Stimulated activated CD4-positive, alpha-beta T cell treated with anti-CD3 and anti-CD28 coated beads, Interleukin-4, amount 100 ng/mL, for 4 hours (primary cell): ENCODE measurements around the gene PCDH8.
"Not testable (repeated sequence)": the region's sequence is repeated elsewhere in the genome, so short reads cannot be mapped to it uniquely, and the experiment has no call there.

Source experiments
- DNase-seq, 2 experiments: peaks; one replicate each; pipeline ENCODE4 v3.0.0-alpha.2; 2020

Gene PCDH8

DNA sequence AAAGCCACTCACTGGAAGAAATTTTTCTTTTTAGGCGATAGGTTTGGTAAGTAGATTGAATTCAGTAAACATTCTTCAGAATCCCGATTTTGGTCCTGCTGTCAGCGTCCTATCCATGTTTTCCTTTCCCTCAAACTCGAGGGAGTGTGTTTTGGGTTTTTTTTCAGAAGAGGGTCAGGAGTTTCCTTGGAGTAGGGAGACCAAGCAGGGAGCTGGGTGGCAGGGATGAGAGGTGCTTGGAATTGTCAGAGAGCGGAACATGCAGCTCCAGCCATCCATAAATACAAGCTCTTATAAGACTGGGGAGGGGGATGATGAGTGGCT is 1.6 kb upstream of the PCDH8 start:
- DNase-seq, result no peak

DNA sequence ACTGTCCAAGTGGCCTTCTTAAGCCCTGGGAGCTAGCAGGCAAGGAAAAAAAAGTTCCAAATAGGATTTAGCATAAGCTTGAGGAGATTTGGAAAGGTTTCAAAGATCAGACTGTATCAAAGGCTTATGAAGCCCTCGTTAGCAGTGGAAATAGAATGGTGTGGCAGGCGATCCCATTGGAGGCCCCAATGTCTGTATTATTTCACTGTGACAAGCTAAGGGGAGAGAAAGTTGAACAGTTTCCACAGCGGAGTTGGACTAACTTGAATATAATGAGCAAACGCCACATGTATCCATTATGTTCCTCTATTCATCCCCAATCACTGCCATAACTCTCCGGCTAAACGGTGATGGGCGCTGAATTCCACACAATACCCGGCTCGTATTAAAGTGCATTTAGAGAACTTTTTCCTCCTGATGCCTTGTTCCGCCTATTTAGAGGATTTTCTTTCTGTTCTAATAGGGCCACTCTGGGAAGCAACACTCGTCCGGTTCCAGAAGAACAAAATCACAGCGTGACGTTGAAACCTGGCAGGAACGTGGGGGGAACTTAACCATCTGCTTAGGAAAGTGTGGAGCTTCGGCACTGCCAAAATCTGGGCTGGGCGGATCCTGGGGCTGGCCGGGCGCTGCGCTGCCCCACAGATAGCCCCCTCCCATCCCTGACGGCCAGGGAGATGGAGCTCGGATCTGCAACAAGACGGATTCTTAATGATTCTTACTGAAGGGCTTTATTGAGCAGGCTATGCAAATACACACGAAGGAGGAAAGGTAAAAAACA is 1.0 kb upstream of the PCDH8 start:
- DNase-seq, result no peak

DNA sequence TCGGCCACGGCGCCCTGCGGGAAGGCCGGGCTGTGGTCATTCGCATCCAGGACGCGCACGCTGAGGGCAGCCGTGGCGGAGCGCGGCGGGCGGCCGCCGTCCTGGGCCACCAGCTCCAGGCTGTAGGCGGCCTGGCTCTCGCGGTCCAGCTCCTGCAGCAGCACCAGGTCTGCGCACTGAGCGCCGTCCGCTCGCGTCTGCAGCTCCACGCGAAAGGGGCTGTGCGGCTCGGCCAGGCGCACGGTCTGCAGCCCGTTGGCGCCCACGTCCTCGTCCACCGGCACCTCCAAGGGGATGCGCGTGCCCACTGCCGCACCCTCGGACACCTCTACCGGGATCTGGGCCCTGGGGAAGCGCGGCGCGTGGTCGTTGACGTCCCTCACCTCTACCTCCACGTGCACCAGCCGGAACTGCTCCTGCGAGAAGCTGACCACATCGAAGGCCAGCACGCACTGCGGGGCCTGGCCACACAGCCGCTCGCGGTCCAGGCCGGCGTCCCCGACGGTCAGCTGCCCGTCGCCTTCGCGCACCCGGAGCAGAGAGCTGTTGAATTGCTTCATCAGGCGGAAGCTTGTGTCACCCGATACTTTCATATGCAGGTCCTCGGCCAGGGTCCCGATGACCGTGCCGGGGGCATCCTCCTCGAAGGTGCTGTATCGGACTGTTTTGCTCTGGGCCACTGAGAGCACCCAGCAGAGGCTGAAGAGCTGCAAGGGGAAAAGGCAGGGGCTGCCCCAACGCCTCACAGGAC is 583 bp downstream of the PCDH8 start:
- no peak for DNase-seq

DNA sequence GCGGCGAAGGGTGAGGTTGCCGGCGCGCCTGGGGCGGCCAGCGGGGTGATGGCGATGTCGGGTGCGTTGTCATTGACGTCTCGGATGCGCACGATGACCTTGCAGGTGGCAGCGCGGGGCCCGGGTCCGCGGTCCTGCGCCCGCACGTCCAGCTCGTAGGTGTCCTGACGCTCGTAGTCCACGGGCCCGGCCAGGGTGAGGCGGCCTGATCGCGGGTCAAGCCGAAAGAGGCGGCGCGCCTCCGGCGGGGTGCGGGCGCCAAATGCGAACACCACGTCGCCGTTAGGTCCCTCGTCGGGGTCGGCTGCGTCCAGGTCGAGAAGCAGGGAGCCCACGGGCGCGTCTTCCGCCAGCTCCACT is 1.1 kb downstream of the PCDH8 start:
- no peak for DNase-seq

DNA sequence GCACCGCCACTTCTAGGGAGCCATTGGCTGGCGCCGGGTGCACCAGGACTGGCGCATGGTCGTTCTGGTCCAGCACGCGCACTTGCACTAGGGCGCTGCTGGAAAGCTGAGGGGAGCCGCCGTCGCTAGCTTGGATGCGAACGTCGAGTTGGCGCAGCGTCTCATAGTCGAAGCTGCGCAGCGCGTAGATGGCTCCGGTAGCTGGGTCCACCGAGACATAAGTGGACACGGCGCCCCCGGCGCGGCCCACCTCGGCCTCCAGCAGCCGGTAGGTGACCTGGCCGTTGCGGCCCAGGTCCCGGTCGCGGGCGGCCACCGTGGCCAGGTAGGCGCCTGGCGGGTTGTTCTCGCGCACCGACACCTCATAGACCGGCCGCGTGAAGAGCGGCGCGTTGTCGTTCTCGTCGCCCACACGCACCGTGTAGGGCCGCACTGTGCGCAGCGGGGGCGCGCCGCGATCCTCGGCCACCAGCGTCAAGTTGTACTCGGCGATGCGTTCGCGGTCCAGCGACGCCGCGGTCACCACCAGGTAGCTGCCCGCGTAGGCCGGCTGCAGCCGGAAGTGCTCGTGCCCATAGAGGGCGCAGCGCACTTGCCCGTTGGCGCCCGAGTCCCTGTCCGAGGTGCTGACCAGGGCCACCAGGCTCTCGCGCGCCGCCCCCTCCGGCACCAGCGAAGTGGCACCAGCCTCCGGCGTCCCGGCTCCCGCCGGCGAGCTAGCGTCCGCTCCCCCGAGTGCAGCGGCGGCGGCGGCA is 1.7 kb downstream of the PCDH8 start:
- DNase-seq, result no peak

DNA sequence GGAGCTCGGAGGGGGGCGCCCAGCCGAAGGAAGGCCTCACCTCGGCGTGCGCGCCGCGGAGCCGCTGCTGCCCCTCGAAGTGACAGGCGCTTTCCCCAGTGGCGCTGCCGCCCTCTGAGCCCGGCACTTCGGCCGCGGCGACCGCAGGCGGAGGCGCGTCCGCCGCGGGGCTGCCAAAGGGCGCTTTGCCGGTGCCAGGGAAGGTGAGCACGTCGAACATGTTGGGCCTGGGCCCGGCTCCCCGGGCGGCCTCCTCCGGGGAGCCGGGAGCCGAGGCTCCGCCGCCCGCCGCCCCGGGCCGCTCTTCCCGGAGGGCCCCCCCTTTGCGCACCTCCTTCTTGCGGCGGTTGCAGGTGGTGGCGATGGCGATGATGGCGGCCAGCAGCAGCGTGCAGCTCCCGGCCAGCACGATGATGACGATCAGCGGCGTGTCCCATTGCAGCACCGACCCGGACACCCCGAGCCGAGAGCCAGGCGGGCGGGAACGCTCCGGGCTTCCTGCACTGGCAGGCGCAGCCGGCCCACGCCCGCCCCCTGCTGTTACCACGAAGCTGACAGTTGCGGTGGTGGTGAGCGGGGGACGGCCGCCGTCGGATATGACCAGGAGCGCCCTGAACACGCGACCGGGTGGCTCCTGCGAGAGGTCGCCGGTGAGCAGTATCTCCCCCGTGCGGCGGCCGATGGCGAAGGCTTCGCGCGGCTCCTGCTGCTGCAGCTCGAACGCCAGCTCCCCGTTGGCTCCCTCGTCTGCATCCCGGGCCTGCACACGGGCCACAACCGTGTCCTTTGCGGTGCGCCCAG is 2.5 kb downstream of the PCDH8 start:
- peak in 1 of 2 experiments; percentile 17 for DNase-seq

DNA sequence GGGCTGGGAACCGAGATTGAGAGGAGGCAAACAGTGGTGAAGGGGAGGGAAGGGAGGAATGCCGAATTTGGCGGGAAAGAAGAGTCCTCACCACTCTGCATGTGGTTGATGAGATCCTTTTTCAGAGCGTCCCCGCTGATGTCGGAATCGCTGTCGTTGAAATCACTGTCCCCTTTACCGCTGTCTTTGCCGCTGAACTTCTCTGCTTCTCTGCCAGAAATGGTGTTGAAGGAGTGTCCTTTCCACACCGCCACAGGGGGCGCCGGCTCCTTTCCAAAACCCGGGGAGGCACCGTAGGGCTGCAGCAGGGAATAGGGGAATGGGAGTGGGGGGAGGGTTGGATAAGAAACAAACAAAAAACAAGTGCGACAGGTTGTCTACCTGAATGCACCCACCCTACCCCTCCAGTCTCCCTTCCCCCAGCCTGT is 3.1 kb downstream of the PCDH8 start:
- no peak for DNase-seq

DNA sequence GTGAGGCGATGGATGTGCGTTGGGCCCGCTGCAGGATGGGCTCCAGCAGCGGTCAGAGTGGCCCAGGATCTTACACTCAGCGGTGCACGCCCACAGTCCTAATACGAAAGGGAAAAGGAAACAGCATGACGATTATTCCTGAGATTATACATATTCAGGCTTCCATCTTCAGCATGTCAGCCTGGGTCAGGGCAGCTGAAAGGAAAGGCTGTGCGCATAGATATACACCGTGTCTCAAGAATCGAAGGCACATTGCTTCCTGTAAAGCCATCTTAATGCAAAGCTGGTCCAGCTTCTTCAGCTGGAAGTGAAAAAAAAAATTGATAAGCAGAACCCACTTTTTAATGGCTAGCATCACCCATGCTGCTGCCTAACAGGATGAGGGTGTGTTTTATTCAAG is 3.6 kb downstream of the PCDH8 start:
- DNase-seq, result no peak

DNA sequence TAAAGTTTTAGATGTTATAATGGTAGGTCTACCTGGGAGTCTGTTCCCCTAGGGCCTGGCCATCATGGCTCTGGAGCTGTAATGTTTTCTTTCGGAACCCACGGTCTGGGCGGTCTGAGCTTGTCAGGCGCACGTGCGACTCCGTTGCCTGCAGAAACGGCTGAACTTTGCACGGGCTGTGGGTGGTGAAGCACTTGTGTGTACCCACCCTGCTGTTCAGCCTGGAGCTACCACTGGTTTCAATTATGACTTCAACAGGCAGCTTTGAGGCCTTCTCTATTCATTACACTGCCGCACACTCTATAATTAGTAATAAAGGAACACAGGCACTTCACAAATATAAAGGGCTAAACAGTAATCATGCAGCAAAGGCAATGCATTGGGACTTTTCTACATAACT is 6.0 kb downstream of the PCDH8 start:
- DNase-seq, result no peak

DNA sequence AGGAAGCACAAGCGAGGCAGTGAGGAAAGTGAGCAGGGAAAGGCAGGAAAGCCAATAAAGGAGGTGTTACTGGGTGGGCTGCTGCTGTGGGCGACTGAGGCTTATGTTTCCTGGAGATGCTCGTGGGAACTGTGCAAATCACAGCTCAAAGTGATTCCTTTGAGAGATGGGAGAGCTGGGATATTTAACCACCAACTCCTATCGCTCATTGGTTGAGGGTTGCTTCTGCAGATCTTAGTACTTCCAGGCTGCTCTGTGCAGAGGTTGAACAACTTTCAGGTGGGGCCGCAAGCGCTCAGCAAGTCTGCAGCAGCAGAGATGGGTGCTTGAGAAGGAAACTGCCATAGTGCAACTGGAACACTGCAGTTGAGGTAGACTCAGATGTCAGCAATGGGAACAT is 8.4 kb downstream of the PCDH8 start:
- no peak for DNase-seq

DNA sequence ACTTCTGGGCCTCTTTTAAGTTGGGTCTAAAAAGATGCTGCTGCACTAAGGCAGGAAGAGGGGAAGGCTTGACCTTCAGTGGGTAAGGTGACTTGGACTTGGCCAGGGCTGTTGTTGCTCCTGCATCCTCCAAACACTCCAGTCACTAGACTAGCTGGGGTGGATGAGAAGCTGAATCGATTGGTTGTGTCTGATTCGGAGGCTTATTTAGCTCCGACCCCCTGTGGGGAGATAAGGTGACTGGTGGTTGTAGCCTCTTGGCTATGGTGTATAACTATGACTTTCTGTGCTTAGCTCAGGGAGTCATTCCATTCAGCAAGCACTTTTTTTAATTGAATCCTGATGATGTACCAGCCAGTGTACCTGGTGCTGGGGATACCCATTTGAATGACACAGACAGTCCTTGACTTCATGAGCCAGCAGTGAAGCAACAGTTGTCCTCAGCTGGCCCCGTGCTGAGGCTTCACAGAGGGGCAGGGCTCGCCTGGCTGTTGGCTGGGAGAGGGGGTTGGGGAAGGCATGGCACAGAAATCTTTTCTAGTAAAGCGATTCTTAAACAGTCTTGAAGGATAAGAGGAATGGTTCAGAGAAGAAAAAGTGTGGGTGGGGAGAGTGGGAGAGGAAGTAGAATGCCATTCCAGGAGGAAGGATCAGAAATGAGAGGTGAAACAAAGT is 9.9 kb downstream of the PCDH8 start:
- DNase-seq, result no peak

DNA sequence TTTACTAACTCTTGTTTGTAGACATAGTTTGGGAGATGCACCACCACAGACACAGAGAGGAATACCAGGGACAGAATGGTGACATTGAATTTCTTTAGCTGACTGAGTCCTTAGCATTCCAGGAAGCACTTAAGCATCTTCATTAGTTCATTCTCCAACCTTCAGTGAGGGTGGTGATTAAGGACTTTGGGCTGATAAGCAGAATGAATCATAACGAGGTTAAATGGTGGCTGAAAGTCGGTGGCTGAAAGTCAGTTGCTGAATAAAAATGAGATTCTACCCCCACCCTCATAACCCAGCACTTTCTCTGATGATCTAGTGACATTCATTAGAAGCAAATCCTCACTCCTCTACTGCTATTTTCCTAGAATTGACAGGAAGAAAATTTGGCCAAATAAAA is 10.6 kb downstream of the PCDH8 start:
- no peak for DNase-seq

DNA sequence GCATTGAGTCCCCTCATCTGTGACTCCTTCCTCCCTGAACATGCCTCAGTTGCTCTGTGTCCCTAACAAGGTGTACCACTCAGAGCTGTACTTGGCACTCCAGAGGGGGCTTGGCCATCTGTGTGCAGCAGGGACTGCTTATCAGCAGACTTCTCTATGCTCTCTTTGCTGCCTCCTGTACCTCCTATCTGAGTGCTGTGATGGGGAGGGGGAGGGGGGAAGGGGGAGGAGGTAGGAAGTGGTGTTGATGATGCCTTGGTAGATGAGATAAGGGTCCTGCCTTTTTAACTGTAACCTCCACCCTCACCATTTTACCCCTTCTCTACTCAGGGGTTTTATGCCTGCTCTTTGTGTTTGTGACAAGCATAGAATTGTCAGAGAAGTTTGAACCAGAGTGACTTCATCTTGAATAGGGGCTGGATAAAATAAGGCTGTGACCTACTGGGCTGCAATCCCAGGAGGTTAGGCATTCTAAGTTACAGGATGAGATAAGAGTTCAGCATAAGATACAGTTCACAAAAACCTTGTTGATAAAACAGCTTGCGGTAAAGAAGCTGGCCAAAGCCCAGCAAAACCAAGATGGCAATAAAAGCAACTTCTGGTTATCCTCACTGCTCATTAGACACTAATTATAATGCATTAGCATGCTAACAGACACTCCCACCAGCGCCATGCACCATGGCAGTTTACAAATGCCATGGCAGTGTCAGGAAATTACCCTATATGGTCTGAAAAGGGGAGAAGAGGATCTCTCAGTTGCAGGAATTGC is 13.2 kb downstream of the PCDH8 start:
- DNase-seq, result no peak

DNA sequence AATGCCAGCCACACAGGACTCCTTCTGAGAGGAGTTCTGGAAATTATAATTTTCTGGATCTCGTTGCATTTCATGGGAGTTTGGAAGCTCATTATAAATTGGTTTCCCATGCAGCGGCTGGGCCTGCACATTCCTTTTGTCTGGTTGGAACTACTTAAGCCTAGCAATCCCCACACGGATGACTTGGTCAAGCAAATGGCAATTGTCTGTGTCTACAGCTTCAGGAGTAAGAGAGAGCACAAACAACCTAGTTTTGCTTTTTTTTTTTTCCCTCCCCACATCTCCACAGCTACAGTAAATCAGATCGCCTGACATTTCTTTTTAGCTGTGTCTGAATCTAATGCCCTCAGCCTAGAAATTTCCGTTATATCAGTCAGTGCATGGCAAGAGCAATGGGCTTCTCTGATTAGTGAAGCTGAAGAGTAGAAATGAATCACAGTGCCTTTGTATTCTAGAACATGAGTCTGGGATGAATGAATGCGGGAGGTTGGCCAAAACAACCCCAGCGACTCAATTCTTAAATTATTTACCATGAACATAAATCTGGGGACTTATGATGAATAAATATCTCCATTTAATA is 15.1 kb downstream of the PCDH8 start:
- DNase-seq, result no peak

DNA sequence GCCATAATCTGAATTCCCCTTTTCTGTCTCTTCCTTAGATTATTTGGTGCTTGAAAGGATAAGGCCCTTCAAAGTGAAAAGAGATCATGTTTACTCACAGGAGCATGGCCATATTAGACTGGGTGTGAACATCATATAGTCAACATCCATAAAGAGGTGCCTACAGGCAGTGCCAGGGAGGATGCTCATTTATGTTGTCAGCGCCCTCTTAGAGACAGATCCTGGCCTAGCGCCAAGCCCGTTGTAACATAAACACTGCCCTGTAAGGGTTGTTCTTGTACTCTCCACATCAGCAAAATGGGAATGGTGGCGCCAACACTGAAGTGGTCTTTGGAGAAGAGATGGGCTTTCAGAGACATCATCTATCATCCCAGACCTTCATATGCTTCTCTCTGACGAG is 16.1 kb downstream of the PCDH8 start:
- no peak for DNase-seq

DNA sequence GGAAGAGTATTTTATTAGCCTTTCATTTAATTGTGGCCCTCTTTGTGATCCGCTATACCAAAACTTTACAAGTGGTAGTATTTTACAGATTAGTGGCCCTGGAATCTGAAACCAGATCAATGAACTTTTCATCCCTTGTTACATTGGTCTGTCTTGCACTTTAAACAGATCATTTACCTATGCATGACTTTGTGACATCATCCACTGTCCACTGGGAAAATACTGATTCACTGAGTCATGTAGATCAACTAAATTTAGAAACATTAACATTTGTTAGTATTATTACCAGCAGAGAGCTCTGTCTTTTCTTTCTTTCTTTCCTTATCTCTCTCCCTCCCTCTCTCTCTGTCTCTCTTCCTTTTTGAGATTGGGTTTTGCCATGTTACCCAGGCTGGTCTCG is 17.5 kb downstream of the PCDH8 start:
- no peak for DNase-seq

DNA sequence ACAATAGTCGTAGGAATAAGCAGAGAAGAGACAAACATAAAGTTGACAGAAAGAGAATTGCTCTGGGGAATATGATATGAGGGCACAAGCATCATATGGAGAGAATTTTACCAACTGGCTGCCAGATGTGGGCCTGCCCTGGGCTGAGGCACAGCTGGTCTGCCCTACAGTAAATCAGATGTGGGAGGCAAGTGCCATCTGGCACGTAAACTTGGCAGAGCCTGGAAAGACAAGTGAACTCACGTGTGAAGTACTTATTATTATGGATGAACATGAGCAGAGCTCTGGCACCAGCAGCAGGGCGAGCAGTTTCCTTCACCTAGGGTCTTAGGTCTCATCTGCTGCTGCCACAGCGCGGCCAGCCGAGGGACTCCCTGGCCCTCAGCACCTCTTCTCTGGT is 20.6 kb downstream of the PCDH8 start:
- DNase-seq, result no peak

DNA sequence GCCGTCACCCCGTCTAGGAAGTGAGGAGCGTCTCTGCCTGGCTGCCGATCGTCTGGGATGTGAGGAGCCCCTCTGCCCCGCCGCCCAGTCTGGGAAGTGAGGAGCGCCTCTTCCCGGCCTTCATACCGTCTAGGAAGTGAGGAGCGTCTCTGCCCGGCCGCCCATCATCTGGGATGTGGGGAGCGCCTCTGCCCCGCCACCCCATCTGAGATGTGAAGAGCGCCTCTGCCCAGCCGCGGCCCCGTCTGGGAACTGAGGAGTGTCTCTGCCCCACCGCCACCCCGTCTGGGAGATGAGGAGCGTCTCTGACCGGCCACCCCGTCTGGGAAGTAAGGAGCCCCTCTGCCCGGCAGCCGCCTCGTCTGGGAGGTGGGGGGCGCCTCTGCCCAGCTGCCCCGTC is 30.6 kb downstream of the PCDH8 start:
- not testable (repeated sequence) for DNase-seq

DNA sequence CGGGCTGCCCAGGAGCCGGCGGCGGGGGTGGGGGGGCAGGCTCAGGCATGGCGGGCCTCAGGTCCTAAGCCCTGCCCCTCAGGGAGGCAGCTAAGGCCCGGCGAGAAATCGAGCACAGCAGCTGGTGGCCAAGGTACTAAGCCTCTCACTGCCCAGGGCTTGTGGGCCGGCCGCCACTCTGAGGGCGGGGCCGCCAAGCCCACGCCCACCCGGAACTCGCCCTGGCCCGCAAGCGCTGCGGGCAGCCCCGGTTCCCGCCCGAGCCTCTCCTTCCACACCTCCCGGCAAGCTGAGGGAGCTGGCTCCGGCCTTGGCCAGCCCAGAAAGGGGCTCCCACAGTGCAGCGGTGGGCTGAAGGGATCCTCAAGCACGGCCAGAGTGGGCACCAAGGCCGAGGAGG is 33.1 kb downstream of the PCDH8 start:
- DNase-seq, result no peak

DNA sequence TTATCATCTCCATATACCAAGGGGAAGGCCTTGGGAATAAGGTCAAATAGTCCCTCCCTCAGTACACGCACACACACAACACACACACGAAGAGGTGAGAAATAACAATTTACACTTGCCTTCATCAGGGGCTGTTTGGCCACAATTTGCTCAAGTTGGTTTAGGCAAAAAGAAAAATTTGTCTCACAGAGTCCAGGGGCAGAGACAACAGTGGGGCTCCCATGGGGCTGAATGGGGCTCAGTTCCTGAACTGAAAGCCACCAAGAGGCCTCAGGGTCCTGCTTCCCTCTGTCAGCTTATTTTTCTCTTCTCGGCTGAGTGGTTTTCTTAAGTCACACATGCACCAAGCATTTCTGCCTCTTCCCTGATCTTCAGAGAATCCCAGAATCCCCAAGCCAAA is 35.5 kb downstream of the PCDH8 start:
- DNase-seq, result no peak

DNA sequence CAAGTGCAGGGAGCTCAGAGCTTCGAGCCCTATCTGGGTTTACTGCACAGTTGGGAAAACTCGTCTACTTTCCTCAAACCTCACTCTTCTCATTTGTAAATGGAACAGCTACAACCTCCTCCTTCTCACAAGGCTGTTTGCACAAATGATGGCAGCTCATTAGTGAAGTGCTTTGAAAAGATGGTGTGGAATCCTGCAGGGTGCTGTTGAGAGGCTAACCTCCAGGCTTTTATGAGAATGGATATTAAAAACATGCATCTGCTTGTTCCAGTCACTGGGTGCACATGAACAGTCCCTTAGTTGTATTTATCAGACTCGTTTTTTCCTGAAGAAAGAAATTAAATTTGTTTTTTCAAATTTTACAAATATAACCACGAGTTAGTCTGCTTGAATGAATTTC is 36.6 kb downstream of the PCDH8 start:
- no peak for DNase-seq
